Activated T-cell treated with anti-CD3 and anti-CD28 coated beads, Interleukin-2, amount 50 U/mL, for 24 hours (primary cell): ENCODE data around the gene SIGLEC7.

Experiments used
- DNase-seq: peaks from one replicate; pipeline ENCODE4 v3.0.0-alpha.2; 2020
- H3K27ac Mint-ChIP-seq: 2 replicates; pipeline ENCODE4 v1.8.0; 2020; ENCODE audit warnings: mild to moderate bottlenecking, mixed read lengths
- H3K27me3 Mint-ChIP-seq: 2 replicates; pipeline ENCODE4 v1.8.0; 2020; ENCODE audit warnings: mixed read lengths
- H3K36me3 Mint-ChIP-seq: 2 replicates; pipeline ENCODE4 v1.8.0; 2020; ENCODE audit warnings: low read depth, mixed read lengths
- H3K4me1 Mint-ChIP-seq: 2 replicates; pipeline ENCODE4 v1.8.0; 2020; ENCODE audit warnings: low read depth, mixed read lengths
- H3K4me3 Mint-ChIP-seq: 2 replicates; pipeline ENCODE4 v1.8.0; 2020; ENCODE audit warnings: mild to moderate bottlenecking, moderate library complexity, mixed read lengths
- H3K9me3 Mint-ChIP-seq: 2 replicates; pipeline ENCODE4 v1.8.0; 2020; ENCODE audit warnings: mixed read lengths

Gene SIGLEC7

DNA sequence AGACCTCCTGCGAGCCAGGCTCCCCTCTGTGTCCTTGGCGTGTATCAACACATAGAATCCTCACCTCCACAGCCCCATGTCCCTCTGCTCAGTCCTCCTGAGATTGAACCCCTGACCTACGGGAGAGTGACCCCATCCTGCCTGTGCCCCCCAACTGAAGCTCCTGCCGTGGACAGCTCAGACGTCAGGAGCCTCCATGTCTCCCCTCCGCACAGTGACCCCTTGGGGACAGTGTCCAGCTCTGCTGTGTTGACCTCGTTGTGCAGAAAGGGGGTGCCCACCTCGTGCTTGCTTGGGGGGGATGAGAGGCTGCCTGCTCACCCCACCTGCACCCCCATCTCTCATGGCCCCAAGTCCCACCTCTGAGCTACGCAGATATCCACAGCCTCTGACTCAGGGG, 17.9 kb upstream of the SIGLEC7 start:
- Mint-ChIP-seq H3K27me3 (no peaks in the 10 kb centered on the region), H3K4me1 (peaks cover 84% of the 10 kb centered on the region), H3K9me3 (peaks cover 4% of the 10 kb centered on the region), H3K4me3 (peak overlapping the region; percentile 44), H3K36me3 (no peaks in the 10 kb centered on the region), H3K27ac (peak overlapping the region; percentile 68)
- DNase-seq: no peak

GRCh38 chr19:51124729-51125128, 17.4 kb upstream of the SIGLEC7 start, which contains the start of gene SIGLEC9:
SIGLEC9 (plus strand) TSS chr19:51124906; CDS start chr19:51124975, 69 bp downstream.
- Mint-ChIP-seq H3K9me3 (peaks cover 4% of the 10 kb centered on the region), H3K27ac (peak within 1 kb of the TSS; percentile 77), H3K4me3 (peak within 1 kb of the TSS; percentile 44), H3K36me3 (no peaks in the 10 kb centered on the region), H3K4me1 (peaks cover 86% of the 10 kb centered on the region), H3K27me3 (no peaks in the 10 kb centered on the region)
- DNase-seq: peak; percentile 37

GRCh38 chr19:51125421-51126075, 16.6 kb upstream of the SIGLEC7 start:
- Mint-ChIP-seq H3K27ac (no peak overlapping the region), H3K9me3 (peaks cover 4% of the 10 kb centered on the region), H3K27me3 (no peaks in the 10 kb centered on the region), H3K4me3 (no peak overlapping the region), H3K36me3 (no peaks in the 10 kb centered on the region), H3K4me1 (peaks cover 88% of the 10 kb centered on the region)
- DNase-seq: peak; percentile 26

DNA sequence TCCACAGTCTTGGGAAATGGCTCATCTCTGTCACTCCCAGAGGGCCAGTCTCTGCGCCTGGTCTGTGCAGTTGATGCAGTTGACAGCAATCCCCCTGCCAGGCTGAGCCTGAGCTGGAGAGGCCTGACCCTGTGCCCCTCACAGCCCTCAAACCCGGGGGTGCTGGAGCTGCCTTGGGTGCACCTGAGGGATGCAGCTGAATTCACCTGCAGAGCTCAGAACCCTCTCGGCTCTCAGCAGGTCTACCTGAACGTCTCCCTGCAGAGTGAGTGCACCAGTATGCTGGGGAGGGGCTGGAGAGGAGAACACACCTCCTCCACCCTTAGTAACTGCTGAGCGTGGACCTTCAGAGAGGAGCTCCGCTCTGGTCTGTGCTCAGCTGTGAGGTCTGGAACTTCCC, 15.1 kb upstream of the SIGLEC7 start:
- Mint-ChIP-seq H3K27me3 (no peaks in the 10 kb centered on the region), H3K9me3 (peaks cover under 1% of the 10 kb centered on the region), H3K27ac (peak overlapping the region; percentile 37), H3K36me3 (no peaks in the 10 kb centered on the region), H3K4me3 (no peak overlapping the region), H3K4me1 (peaks cover 92% of the 10 kb centered on the region)
- peak; percentile 29 for DNase-seq

GRCh38 chr19:51127755-51128154, 14.3 kb upstream of the SIGLEC7 start:
- Mint-ChIP-seq H3K4me1 (peaks cover 92% of the 10 kb centered on the region), H3K36me3 (no peaks in the 10 kb centered on the region), H3K9me3 (no peaks in the 10 kb centered on the region), H3K4me3 (peak overlapping the region; percentile 2), H3K27ac (peak overlapping the region; percentile 66), H3K27me3 (no peaks in the 10 kb centered on the region)
- DNase-seq: peak; percentile 32

DNA sequence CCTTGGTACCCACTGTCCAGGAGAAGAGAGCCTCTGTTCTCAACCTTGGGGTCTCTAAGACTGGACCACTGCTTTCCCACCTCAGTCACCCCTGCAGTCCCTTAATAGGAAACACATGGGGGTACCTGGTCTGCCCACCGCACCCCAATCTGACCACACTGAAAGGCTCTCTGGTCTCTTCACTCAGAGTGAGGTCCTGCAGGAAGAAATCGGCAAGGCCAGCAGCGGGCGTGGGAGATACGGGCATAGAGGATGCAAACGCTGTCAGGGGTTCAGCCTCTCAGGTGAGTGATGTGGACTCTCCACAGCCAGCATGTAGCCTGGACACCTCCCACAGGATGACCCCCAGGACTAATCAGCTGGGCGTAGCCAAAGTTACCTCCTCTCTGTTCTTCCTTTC, 13.9 kb upstream of the SIGLEC7 start:
- Mint-ChIP-seq H3K27ac (peak overlapping the region; percentile 47), H3K4me1 (peaks cover 87% of the 10 kb centered on the region), H3K36me3 (no peaks in the 10 kb centered on the region), H3K4me3 (no peak overlapping the region), H3K9me3 (no peaks in the 10 kb centered on the region), H3K27me3 (no peaks in the 10 kb centered on the region)
- peak; percentile 27 for DNase-seq

GRCh38 chr19:51129716-51130115, 12.4 kb upstream of the SIGLEC7 start:
- DNase-seq: peak; percentile 25
- Mint-ChIP-seq H3K9me3 (no peaks in the 10 kb centered on the region), H3K4me3 (no peak overlapping the region), H3K4me1 (peaks cover 72% of the 10 kb centered on the region), H3K36me3 (no peaks in the 10 kb centered on the region), H3K27ac (no peak overlapping the region), H3K27me3 (no peaks in the 10 kb centered on the region)

DNA sequence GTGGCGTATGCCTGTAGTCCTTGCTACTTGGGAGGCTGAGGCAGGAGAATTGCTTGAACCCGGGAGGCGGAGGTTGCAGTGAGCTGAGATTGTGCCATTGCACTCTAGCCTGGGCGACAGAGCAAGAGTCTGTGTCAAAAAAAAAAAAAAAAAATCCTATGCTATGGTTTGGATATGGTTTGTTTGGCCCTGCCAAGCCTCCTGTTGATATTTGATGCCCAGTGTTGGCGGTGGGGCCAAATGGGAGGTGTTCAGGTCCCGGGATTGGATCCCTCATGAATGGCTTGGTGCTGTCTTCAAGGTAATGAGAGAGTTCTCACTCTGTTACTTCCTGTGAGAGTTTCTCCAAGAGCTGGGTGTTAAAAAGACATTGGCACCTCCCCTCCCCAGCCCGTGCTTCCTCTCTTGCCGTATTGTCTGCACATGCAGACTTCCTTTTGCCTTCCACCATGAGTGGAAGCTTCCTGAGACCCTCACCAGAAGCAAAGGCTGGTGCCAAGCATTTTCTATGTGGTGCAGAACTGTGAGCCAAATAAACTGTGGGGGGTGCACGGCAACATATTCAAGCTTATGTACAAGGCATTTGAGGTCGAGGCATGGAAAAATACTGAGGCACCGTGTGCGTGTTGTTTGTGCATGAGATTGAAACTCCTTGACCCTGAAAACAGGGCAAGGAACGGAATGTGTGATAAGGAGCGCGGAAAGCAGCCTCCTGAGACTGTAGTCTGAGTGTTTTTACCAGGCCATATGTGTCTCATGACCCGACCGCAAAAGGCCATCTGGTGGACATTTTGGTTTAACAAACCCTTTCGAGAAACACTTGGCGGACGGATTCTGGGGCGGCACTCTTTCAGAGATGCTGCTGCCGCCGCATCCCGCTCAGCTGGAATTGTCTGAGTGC, 10.1 kb upstream of the SIGLEC7 start:
- H3K4me1 Mint-ChIP-seq: peaks cover 66% of the 10 kb centered on the region
- H3K36me3 Mint-ChIP-seq: peaks cover 2% of the 10 kb centered on the region
- H3K4me3 Mint-ChIP-seq: peak overlapping the region; percentile 51
- no peaks in the 10 kb centered on the region for H3K27me3 Mint-ChIP-seq
- peak; percentile 51 for DNase-seq
- H3K9me3 Mint-ChIP-seq: peaks cover 7% of the 10 kb centered on the region
- peak overlapping the region; percentile 72 for H3K27ac Mint-ChIP-seq

DNA sequence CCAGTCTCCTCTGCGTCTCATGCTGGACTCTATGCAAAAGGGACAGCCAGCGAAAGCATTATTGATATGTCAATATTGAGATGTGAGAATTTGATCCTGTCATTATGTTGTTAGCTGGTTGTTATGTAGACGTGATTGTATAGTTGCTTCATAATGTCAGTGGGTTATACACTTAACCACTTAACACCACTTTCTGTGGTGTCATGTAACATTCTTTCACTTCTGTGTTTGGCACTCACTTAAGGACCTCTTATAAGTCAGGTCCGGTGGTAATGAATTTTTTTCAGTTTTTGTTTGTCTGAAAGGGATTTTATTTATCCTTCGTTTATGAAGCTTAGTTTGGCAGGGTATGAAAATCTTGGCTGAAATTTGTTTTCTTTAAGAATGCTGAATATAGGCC, 7.1 kb upstream of the SIGLEC7 start:
- H3K4me1 Mint-ChIP-seq: peaks cover 47% of the 10 kb centered on the region

DNA sequence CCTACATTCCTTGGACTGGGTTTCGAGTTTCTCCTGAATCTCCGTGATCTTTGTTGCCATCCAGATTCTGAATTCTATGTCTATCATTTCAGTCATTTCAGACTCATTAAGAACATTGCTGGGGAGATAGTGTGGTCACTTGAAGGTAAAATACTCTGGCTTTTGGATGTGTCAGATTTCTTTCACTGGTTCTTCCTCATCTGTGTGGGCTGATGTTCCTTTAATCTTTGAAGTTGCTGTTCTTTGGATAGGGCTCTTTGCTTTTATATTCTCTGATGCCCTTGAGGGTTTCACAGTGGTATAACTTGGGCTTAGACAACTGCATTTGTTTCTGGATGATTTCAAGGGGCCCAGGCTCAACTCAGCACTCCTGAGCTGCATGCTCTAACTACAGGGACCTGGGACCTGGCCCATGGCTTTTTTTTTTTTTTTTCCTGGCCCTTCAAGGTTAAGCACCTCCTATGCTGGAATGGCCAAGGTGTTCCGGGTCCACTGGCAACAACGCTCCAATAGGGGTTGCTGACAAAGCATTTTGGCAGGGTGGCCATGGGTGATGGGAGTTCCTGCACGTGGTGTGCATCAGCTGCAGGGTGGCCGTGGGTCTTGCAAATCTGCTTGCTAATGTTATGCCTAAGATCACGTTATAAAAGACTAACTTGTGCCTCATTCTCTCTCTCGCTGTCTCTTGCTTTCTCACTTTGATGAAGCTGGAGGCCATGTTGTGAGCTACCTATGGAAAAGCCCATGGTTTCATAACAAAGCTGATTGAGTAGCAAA, 5.9 kb upstream of the SIGLEC7 start:
- H3K36me3 Mint-ChIP-seq: peaks cover 2% of the 10 kb centered on the region
- H3K4me3 Mint-ChIP-seq: no peak overlapping the region
- H3K27ac Mint-ChIP-seq: no peak overlapping the region
- peaks cover 7% of the 10 kb centered on the region for H3K9me3 Mint-ChIP-seq
- H3K27me3 Mint-ChIP-seq: no peaks in the 10 kb centered on the region
- peak; percentile 17 for DNase-seq
- peaks cover 35% of the 10 kb centered on the region for H3K4me1 Mint-ChIP-seq

More for the DNA sequence above, 7.1 kb upstream of the SIGLEC7 start:
- peaks cover 7% of the 10 kb centered on the region for H3K9me3 Mint-ChIP-seq
- no peak overlapping the region for H3K4me3 Mint-ChIP-seq
- DNase-seq: no peak
- no peak overlapping the region for H3K27ac Mint-ChIP-seq
- H3K36me3 Mint-ChIP-seq: peaks cover 2% of the 10 kb centered on the region
- H3K27me3 Mint-ChIP-seq: no peaks in the 10 kb centered on the region

- Mint-ChIP-seq H3K27ac (peak overlapping the region; percentile 53), H3K4me3 (no peak overlapping the region), H3K27me3 (no peaks in the 10 kb centered on the region), H3K4me1 (peaks cover 31% of the 10 kb centered on the region), H3K9me3 (peaks cover 7% of the 10 kb centered on the region), H3K36me3 (peaks cover 2% of the 10 kb centered on the region)
- peak; percentile 26 for DNase-seq
These were observed 5.1 kb upstream of the SIGLEC7 start for GRCh38 chr19:51136851-51137551.

DNA sequence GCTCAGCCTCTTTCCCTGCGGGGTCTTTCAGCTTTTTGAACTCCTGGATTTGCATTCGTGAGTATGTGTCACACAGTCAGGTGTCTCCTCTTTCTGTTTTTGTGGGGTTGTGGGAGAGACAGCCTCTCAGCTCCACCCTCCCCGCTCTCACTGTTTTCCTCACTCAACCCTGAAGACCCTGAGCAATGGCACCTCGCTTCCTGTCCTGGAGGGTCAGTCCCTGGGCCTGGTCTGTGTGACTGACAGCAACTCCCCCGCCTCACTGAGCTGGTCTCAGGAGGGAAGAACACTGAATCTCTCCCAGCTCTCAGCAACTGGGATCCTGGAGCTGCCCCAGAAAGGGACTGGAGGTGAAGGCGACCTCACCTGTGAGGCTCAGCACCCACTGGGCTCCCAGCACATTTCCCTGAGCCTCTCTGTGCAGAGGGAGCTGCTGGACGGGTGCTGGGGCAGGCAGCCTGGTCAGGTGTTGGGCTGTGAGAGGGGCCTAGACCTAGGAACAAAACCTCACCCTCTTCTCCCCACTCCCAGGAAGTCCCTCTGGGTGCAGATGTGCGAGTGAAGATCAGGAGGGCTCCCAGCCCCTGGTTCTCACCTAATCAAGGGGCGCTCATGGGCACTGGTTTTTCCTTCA, 4.2 kb upstream of the SIGLEC7 start:
- H3K27ac Mint-ChIP-seq: peak overlapping the region; percentile 53
- peaks cover 7% of the 10 kb centered on the region for H3K9me3 Mint-ChIP-seq
- no peak overlapping the region for H3K4me3 Mint-ChIP-seq
- no peaks in the 10 kb centered on the region for H3K27me3 Mint-ChIP-seq
- peaks cover 2% of the 10 kb centered on the region for H3K36me3 Mint-ChIP-seq
- peak; percentile 28 for DNase-seq
- peaks cover 29% of the 10 kb centered on the region for H3K4me1 Mint-ChIP-seq

DNA sequence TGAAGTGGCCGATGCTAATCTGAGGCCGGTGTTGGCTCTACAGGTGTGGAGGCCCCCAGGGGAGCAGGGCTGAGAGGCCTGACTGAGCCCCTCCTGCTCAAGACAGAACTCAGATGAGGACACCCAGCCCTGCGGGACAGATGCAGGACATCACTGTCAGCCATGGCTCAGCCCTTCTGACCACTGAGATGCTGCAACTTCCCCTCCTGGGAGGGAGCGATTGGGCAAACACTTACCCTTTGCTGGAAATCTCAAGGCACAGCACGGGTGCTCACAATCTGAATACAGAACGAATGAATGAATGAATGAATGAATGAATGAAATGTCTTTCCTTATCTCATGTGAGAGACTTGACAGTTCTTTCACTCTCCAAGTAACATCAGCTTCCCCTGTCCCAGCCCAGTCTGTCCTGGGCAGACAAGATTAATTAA, 3.5 kb upstream of the SIGLEC7 start:
- peaks cover 2% of the 10 kb centered on the region for H3K36me3 Mint-ChIP-seq
- no peaks in the 10 kb centered on the region for H3K27me3 Mint-ChIP-seq
- no peak overlapping the region for H3K4me3 Mint-ChIP-seq
- no peak overlapping the region for H3K27ac Mint-ChIP-seq
- peaks cover 7% of the 10 kb centered on the region for H3K9me3 Mint-ChIP-seq
- DNase-seq: peak; percentile 9
- H3K4me1 Mint-ChIP-seq: peaks cover 29% of the 10 kb centered on the region
